GM21825 (cell line): Measurements from ENCODE around the gene FMNL1.
A peak's percentile ranks its signal among the peaks of the same experiment; 100 is the strongest.

ENCODE experiments used
- ATAC-seq: cut with Tn5 transposase; IDR thresholded peaks from one replicate; pipeline ENCODE4 v1.9.1; 2021; ENCODE audit warnings: mild to moderate bottlenecking, moderate library complexity; ENCODE audit not compliant: unreplicated experiment

FMNL1 gene

DNA sequence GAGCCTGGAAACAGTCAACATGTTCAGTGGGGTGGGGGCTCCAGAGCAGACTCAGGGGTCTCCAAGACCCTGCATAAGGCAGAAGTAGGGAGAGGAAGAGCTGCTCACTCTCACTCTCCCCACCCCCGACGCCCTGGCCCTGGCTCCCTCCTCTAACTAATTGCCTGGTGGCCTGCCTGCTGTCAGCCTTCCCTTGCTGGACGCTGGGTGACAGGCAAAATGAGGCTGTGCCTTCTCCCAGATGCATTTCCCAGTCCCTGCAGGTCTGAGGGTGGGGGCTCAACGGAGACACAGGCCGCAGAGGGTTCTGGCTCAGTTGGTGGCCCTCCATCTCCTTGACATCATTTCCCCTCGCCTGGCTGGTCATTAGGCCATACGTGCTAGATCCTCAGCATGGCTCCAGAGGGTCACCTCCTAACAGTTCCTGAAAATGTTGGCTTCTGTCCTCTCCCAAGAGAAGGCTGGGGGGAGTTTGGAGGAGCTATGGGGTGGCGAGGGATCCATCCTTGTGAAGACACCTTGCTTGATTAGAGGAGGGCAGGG lies 1.4 kb downstream of the FMNL1 start:
- ATAC-seq: no peak

DNA sequence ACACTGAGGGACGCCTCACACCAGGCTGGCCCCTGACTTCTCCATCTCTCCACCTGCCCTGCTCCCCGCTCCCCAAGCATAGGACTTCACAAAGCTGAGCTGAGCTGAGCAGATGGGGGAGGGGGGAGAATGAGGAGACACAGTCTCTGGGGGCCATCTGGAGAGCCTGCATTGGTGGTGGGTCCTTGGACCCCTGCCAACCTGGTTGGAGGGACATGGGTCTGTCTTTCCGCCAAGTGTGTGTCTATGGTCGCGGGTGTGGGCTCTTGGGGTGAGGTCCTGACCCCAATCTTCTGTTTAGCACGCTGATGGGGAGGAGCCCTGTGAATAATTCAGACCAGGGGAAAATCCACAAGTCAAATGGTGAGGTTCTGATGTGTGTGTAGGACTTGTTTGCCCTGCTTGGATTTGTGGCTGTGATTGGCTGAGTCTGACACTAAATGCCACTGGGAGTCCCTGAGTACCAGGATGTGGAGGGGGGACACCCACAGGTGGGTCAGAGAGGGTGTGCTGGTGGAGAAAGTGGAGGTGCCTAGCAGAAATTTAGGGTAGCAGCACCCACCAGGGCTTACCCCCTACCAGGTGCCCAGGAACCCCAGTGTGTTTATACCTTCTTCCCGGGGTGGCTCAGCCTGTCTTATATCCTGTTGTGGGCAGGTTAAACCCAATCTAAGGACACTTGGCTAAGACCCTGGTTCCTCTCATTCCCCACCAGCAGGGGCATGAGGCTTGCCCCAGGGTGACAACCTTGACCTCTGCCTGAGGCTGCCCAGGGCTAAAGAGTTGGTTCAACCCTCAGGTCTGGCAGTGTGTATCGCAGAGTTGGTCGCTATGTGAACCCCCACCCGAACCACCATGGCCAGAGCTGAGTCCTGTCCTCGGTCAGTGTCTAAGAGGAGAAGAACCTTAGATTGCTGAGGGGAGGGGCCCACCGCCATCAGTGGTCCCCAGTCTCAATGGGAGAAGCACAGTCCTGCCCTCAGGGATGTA lies 2.1 kb downstream of the FMNL1 start:
- no peak for ATAC-seq

DNA sequence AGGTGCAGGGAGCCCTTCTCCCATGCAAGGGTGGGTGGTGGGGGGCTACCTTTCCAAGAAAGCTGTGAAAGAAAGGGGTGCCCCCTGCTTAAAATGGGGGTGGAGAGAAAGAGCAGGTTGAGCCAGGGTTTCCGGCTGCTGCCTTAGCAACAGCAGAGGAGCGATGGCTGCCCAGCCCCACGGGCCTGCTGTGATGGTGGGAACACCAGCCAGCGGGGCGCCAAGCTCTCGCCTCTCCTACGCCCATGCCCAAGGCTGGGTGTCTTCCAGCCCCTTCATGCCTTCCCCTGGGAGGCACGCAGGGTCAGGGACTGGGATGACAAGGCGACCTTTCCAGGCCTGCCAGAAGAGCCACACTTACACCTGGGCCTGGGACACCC lies 3.0 kb downstream of the FMNL1 start:
- no peak for ATAC-seq

DNA sequence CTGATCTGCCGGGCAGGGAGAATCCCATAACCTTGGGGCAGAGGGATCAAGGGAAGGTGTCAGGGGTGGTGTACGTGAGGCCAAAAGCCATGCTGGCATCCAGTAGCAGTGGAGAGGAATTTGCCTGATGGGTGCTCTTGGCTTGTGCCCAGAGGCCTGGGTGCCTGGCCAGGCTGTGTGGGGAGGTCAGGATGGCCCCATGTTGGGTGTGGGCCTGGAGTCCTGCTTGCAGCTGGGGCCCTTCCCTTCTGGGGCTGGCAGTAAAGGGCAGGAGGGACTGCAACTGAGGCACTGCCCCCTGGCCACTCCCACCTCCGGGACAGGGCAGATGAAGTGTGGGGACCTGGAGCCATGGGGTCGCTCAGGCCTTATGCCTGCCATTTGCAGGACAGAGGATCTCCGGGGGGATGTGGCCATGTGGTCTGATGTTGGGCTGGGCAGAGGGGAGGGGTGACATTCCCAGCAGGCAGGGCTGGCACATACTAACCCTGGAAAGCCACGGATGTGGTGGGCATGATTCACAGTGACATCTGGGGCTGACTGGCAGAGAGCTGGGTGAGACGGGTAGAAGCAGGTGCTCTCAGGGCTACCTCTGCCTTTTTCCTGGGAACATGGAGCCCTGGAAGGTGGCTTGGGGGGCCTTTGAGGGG lies 3.5 kb downstream of the FMNL1 start:
- no peak for ATAC-seq

- peak; percentile 39 for ATAC-seq
Measured at GRCh38 chr17:45225964-45226530, 4.4 kb downstream of the FMNL1 start.

DNA sequence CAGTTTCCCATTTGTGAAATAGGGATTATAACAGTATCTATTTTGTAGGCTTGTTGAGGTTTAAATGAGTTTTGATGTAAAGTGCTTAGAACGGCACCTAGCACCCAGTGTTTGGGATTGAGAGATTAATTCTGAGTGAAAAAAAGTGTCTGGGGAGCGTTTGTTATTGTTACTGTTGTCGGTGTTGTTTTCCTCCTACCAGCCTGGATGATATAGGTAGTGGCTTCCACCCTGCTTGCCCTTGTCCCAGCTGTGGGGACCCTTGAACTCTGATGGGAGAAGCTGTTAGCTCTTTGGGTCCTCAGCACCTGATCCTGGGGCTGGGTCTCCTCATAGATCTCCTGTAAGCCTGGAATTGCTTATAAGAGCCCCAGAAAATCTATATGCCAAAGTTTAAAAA lies 4.9 kb downstream of the FMNL1 start:
- ATAC-seq: no peak

GRCh38 chr17:45227101-45227925 lies 5.6 kb downstream of the FMNL1 start:
- ATAC-seq: peak; percentile 28

DNA sequence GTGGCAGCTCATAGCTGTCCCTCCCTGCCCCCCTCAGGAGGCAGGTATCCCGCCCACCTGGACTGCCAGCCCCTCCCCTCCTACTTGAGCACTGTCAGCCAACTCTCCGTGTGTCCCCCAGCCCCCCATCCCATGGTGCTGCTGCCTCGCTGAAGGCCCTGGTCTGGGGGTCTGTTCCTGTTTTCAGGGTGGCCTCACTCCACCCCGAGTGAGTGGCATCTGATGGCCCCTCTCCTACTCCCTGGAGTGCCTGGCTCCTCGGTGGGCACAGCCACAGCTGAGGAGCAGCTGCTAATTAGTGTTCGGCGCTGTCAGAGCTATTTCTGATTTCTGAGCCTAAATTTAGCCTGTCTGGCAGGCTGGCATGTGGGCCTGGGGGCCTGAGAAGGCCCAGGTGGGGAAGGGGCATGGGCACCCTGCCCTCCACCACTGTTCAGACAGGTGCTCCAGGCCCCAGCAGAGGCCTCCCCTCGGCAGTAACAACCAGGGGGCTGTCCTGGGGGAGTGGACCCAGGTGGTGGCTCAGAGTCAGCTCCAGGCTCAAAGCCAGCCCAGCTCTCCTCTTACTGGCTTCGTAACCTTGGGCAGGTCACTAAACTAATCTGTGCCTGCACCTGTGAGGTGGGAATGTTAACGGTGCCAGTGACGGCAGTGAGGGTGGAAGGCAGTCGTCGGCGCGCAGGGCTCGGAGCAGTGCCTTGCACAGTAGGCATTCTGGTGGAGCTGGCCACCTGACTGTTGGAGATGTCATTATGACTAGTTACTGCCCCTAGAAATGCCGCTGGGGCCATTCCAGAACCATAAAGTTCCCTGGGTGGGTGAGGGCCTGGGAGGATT lies 6.5 kb downstream of the FMNL1 start:
- no peak for ATAC-seq

DNA sequence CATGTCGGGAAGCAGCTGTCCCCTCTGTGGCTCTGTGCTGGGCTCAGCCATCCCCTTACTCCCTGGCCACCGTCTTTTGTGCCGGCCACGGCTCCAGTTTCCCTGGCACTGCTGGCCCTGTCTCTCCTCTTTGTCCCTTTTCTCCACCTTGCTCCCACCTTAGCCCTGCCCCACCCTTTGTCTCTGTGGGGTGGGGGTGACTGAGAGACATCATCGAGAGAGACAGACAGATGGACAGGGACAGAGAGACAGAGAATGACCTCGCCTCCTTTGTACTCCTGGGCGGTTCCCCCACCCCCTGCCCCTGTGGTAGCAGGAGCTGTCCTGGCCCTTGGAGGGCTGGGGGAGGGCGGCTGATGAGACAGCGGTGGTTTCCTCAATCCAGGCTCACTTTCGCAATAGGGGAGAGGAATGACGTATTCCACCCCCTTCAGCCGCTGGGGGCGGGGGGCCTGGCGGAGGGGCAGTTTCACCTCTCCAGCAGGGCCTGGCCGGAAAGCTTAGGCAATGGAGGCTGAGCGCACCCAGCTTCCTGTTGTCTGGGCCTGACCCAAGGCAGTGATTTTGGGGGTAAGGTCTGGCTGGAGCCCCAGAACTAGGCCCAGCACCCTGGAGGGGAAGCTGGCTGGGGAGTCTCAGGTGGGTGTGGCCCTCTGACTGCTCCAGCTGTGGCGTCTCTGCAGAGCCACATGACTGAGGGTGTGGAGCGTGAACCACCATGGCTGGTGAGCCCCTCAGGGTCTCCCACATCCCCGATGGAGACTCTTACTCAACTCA lies 7.3 kb downstream of the FMNL1 start:
- ATAC-seq: peak; percentile 33

DNA sequence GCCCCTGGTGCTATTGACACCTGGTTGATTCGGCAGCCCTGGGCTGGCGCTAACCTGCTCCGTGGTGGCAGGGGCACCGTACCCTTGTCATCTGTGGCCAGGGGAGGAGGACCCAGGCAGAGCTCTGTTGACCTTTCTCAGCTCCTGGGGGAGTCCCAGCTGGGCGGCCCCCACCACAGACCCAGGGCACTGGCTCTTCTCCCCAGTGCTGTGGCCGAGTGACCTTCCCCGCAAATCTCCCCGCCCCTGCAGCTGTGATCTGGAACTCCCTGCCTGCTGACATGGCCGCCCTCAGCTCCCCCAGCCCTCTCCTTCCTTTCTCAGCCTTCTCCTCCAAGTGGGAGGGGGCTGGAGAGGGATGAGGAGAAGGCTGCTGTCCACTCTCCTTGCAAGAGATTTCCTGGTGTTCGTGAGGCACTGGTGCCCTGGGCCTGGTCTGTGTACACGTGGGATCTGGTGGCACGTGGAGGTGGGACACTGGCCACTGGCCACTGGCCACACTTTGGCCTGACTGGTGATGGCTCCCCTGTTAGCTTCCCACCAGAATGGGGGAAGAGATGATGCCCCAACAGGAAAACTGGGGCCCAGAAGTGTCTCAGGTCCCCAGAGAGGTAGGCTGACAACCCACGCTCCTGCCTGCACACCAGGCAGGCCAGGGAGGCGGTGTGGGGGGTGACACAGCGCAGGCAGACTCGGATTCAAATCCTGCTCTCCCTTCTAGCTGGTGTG lies 8.2 kb downstream of the FMNL1 start:
- ATAC-seq: no peak

- ATAC-seq: no peak
Measured at GRCh38 chr17:45230410-45230786, 8.7 kb downstream of the FMNL1 start.

- ATAC-seq: no peak
Measured at GRCh38 chr17:45230787-45231480, 9.2 kb downstream of the FMNL1 start.

DNA sequence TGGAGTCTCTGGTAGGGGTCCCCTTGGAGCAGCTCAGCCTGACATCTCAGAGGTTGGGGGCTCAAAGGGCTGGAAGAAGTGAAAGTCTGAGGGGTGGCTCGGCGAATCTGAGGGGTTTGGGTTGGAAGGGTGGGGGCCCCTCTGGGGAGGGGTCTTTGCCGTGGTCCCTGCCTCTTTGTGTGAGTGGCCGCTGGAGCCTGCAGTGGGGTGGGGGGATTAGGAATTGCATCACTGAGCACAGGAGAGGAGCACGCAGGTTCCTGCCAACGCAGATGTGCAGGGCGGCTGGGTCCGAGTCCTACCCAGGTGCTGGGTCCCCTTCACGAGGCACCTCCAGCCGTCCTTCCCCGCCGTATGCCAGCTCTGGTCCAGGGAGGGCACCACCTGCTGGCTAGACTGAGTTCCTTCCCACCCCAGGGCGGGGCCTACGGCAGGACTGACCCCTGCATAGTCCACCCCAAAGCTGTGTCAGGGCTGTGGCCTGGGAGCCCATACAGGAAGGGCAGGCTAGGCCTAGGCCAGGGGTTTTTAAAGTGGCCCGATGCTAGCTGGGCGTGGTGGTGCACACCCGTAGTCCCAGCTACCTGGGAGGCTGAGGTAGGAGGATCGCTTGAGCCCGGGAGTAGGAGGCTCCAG lies 9.9 kb downstream of the FMNL1 start:
- ATAC-seq: no peak

GRCh38 chr17:45232514-45233422 lies 11.1 kb downstream of the FMNL1 start:
- ATAC-seq: no peak

- ATAC-seq: no peak
Measured at GRCh38 chr17:45233423-45233924, 11.8 kb downstream of the FMNL1 start.
